Spleen (tissue), 13 donors: ENCODE measurements around the gene HRH3. TPM values are rescaled to one million over a fixed set of nuclear protein-coding genes. Genes with fewer than 3 reads are reported as not detected.

Source experiments
- DNase-seq: peaks from one replicate; pipeline ENCODE4 v3.0.0-alpha.2; 2020
- H3K27ac ChIP-seq, 8 donors: fragments of 200-600 bp; sonication (generic) in 7 of 8; 1 replicate in 4 of 8; 2 replicates in 4 of 8; pipeline versions ENCODE4 v1.5.0 to v1.8.0; 2016 to 2021; ENCODE audit warnings: inconsistent platforms in 4 of 8, mild to moderate bottlenecking in 4 of 8, moderate library complexity in 1 of 8
- H3K27me3 ChIP-seq, 7 donors: fragments of 200-600 bp; sonication (generic) in 6 of 7; replicated peaks in 1 of 7; 1 replicate in 4 of 7; 2 replicates in 3 of 7; pipeline versions ENCODE4 v1.5.0 to v1.8.0; 2016 to 2021; ENCODE audit warnings: inconsistent platforms in 3 of 7, mild to moderate bottlenecking in 1 of 7
- H3K36me3 ChIP-seq, 6 donors: fragments of 200-600 bp; sonication (generic) in 5 of 6; 1 replicate in 4 of 6; 2 replicates in 2 of 6; pipeline versions ENCODE4 v1.5.0 to v1.8.0; 2016 to 2021; ENCODE audit warnings: inconsistent platforms in 2 of 6
- H3K4me1 ChIP-seq, 6 donors: fragments of 200-600 bp; sonication (generic) in 5 of 6; 1 replicate in 3 of 6; 2 replicates in 3 of 6; pipeline versions ENCODE4 v1.5.0 to v1.8.0; 2016 to 2021; ENCODE audit warnings: inconsistent platforms in 3 of 6
- H3K4me3 ChIP-seq, 8 donors: fragments of 200-600 bp; sonication (generic) in 7 of 8; 1 replicate in 4 of 8; 2 replicates in 4 of 8; pipeline versions ENCODE4 v1.5.0 to v1.8.0; 2016 to 2021; ENCODE audit warnings: inconsistent platforms in 4 of 8, mild to moderate bottlenecking in 4 of 8, moderate library complexity in 2 of 8
- H3K9me3 ChIP-seq, 8 donors: fragments of 200-600 bp; sonication (generic) in 7 of 8; 1 replicate in 4 of 8; 2 replicates in 4 of 8; pipeline versions ENCODE4 v1.5.0 to v1.8.0; 2016 to 2021; ENCODE audit warnings: inconsistent platforms in 4 of 8
- POLR2A ChIP-seq, 3 donors: fragments of 450-650 bp; IDR thresholded peaks; one replicate each; pipeline ENCODE4 v1.5.1; 2017; ENCODE audit warnings: antibody characterized with exemption in 3 of 3, mild to moderate bottlenecking in 1 of 3
- POLR2AphosphoS5 ChIP-seq, 3 donors: sonication (generic); formaldehyde crosslinking; IDR thresholded peaks; one replicate each; pipeline ENCODE4 v1.5.1; 2017; ENCODE audit warnings: antibody characterized with exemption in 3 of 3
- WGBS, 5 donors: extraction: QIAGEN DNeasy Blood & Tissue Kit in 3 of 5; methylation state at CpG; one replicate each; pipeline versions ENCODE4 v1.1.5 to v1.1.7; 2013 to 2018; 5-methylcytosine and 5-hydroxymethylcytosine counted together
- intact Hi-C: fragments of 100-400 bp; cut with DNase I; formaldehyde crosslinking; loops from one replicate; pipeline ENCODE4 v1.15.0; 2023; ENCODE audit warnings: low total_unique reads
- long read RNA-seq, 2 donors: transcript quantifications; one replicate each; lab custom pipeline, GENCODE V29; 2026
- polyA plus RNA-seq, 3 donors: library from polyadenylated mRNA; stranded (reverse); fragments of 200-250 nt; gene quantifications; one replicate each; pipeline ENCODE4 v1.2.1, GENCODE V29; 2013
- total RNA-seq, 7 donors: library from RNA; depleted of rRNA in 3 of 7; stranded (reverse); fragments of >200 nt in 3 of 7; fragmentation: NEBNext Ultra II Directional in 4 of 7; extraction: Animal tissue kit (Norgen Biotek cat#: 25700) in 4 of 7; gene quantifications; one replicate each; pipeline versions ENCODE4 v1.1.0 to v1.2.1, GENCODE V29; 2016 to 2021
- TF ChIP-seq, protein P1 (sequence below), 11 experiments: fragments of 200-600 bp in 7 of 11; fragments of 450-650 bp in 4 of 11; sonication (generic) in 4 of 11; IDR thresholded peaks in 8 of 11; conservative IDR thresholded peaks in 3 of 11; 1 replicate in 7 of 11; 2 replicates in 4 of 11; pipeline versions ENCODE4 v1.4.0 to v1.8.0; 2016 to 2021; ENCODE audit warnings: antibody characterized with exemption in 11 of 11, inconsistent platforms in 4 of 11, mild to moderate bottlenecking in 1 of 11
- donor health status: healthy with polysubstance abuse.
- donor health status: DM: no; HTN: no; CAD: no; lungs with moderate emphysema.
- donor health status: DM: no; HTN: no; CAD: no.
- donor health status: Bipolar disorder and iron deficiency.
- donor health status: healthy.
- donor health status: DM: no; HTN: no; CAD: no.
- donor health status: DM: yes; HTN: yes; CAD: no.

HRH3 gene
- total RNA-seq (not detected), polyA plus RNA-seq (not detected)
- long read RNA-seq, donor 1, result 0 reads
- long read RNA-seq, donor 2, result 0 reads

DNA sequence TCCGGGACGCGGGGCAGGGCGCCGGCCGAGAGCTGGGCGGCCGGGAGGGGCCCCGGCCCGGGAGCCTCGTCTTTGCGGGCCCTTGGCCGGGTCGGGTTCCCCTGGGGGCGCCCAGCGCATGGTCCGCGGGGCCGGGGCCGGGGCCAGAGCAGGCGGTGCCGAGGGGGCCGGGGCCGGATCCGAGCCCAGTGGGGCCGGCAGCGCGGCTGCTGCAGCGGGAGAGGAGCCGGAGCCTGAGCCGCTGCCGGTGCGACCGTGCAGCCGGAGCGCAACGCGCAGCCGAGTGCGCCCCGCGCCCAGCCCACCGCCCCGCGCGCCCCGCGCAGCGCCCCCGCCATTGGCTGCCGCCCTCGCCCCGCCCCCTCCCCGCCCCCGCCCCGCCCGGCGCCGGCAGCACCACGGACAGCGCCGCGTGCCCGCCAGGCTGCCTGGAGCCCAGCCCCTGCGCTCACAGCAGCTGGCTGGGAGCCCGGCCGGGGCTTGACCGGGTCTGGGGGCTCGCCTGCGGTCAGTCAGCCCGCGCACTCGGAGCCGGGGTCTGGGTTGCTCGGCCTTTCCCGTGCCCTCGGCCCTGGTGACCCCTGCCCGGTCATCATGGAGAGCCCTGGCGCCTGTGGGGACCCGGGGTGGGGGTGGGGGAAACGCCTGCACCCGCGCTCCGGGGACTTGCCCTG lies at the start of gene HRH3:
Gene HRH3, minus strand, starts transcription at position 287 of the 674 bp plus-strand sequence. CDS start 308 bp downstream, outside the sequence.
- Histone ChIP-seq H3K27me3 (peaks cover 11 to 100% (median 84%) of the 10 kb centered on the region in 7 donors), H3K4me1 (peaks cover 6 to 25% (median 16%) of the 10 kb centered on the region in 6 donors), H3K36me3 (no peaks in the 10 kb centered on the region), H3K27ac (no peak within 1 kb of the TSS), H3K4me3 (peak within 1 kb of the TSS in 6 of 8 donors; percentile 22 to 69 (median 40)), H3K9me3 (no peaks in the 10 kb centered on the region)
- 0 to 3% (median 1%) methylated on average over 10 to 84 of the region's 84 CpGs for WGBS, 5 donors
- TF ChIP-seq POLR2AphosphoS5 (IDR thresholded peaks at IDR 0.05), result no peak
- intact Hi-C loops, result no loop called here
- peak; percentile 85 for DNase-seq

DNA sequence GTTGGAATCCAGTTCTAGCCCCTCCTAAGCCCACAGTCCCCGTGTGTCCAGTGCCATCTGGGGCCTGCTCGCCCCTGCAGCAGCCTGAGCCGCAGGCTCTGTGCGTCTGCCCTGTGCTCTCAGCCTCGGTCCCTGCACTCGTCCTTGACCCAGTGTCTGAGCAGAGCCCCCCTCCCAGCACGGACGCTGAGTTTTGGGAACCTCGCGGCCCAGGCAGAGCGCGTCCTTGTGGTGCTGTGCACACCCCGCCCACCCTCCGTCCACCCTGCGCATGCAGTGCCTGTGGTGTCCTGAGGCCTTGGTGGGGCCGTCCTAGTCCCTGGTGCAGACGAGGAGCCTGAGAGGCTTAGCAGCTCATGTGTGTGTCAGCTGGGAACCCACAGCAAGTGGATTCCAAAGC lies 49.8 kb upstream of the HRH3 start:
- TF ChIP-seq POLR2AphosphoS5 (IDR thresholded peaks at IDR 0.05) (peak in 2 of 3 donors; percentile 56 to 77), POLR2A (IDR thresholded peaks at IDR 0.05) (no peak)
- TF ChIP-seq, protein P1, sequence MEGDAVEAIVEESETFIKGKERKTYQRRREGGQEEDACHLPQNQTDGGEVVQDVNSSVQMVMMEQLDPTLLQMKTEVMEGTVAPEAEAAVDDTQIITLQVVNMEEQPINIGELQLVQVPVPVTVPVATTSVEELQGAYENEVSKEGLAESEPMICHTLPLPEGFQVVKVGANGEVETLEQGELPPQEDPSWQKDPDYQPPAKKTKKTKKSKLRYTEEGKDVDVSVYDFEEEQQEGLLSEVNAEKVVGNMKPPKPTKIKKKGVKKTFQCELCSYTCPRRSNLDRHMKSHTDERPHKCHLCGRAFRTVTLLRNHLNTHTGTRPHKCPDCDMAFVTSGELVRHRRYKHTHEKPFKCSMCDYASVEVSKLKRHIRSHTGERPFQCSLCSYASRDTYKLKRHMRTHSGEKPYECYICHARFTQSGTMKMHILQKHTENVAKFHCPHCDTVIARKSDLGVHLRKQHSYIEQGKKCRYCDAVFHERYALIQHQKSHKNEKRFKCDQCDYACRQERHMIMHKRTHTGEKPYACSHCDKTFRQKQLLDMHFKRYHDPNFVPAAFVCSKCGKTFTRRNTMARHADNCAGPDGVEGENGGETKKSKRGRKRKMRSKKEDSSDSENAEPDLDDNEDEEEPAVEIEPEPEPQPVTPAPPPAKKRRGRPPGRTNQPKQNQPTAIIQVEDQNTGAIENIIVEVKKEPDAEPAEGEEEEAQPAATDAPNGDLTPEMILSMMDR (IDR thresholded peaks at IDR 0.05 in 8 of 11, conservative IDR thresholded peaks at IDR 0.05 in 3 of 11), result peak in 4 of 11 experiments; percentile 9 to 41 (median 26)
- H3K27ac ChIP-seq, result no peak overlapping the region

DNA sequence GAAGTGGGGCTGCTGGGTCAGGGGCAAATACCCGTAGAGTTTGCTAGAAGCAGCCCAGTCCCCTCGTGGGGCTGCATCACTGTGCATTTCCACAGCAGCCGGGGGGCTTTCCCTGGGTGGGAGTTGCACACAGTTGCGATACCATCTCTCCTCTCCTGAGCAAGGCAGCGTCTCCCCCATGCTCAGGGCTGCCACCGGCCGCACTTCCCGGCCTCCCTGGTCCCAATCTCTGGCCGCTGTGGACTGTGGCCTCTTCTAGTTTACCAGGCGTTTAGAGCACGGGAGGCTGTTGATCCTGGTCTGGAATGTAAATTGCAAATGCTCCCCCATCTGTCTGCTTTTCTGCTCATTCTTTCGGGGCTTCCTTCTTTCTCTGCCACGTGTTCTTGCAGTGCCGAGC lies 49.3 kb upstream of the HRH3 start:
- no peak overlapping the region for H3K27ac ChIP-seq
- no peaks in the 10 kb centered on the region for H3K27me3 ChIP-seq
- intact Hi-C loops, result no loop called here
- TF ChIP-seq POLR2A (IDR thresholded peaks at IDR 0.05), result no peak
- TF ChIP-seq, protein P1 (IDR thresholded peaks at IDR 0.05 in 8 of 11, conservative IDR thresholded peaks at IDR 0.05 in 3 of 11), result no peak
- TF ChIP-seq POLR2AphosphoS5 (IDR thresholded peaks at IDR 0.05), result no peak
- H3K4me3 ChIP-seq, result no peak overlapping the region
- peaks cover 0 to 6% (median 0%) of the 10 kb centered on the region in 8 donors for H3K9me3 ChIP-seq
- WGBS, 5 donors, result 78 to 87% (median 84%) methylated on average over 9 to 14 of the region's 14 CpGs
- peaks cover 0 to 20% (median 10%) of the 10 kb centered on the region in 6 donors for H3K4me1 ChIP-seq
- DNase-seq, result no peak
- H3K36me3 ChIP-seq, result peaks cover 9 to 94% (median 58%) of the 10 kb centered on the region in 6 donors

More for the DNA sequence above, 49.8 kb upstream of the HRH3 start:
- Histone ChIP-seq H3K36me3 (peaks cover 9 to 94% (median 56%) of the 10 kb centered on the region in 6 donors), H3K27me3 (no peaks in the 10 kb centered on the region), H3K9me3 (peaks cover 0 to 6% (median 0%) of the 10 kb centered on the region in 8 donors), H3K4me3 (no peak overlapping the region), H3K4me1 (peaks cover 0 to 25% (median 12%) of the 10 kb centered on the region in 6 donors)
- intact Hi-C loops, result no loop called here
- no peak for DNase-seq
- 78 to 87% (median 84%) methylated on average over 12 to 17 of the region's 17 CpGs for WGBS, 5 donors

DNA sequence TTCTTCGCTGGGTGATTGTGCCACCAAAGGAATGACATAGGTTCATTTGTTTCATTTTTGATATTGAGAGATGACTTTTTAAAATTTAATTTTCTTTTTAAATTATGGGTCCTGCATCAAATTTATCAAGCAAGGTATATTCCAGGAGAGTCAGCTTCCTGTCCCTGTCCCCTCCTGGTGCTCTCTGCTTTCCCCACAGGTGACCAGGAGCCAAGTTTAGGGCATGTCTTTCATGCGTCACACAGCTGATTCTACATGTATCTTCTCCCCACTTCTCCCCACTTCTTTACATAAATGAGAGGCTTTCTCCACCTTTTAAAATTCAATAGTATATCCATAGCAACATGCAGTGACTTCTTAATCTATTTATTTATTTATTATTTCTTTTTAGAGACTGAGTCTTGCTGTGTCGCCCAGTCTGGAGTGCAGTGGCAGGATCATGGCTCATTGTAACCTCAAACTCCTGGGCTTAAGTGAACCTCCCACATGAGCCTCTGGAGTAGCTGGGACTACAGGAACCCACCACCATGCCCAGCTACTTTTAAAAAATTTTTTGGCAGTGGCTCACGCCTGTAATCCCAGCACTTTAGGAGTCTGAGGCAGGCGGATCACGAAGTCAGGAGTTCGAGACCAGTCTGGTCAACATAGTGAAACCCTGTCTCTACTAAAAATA lies 48.3 kb upstream of the HRH3 start:
- Histone ChIP-seq H3K36me3 (peaks cover 7 to 94% (median 58%) of the 10 kb centered on the region in 6 donors), H3K27ac (no peak overlapping the region), H3K4me1 (peaks cover 0 to 11% (median 8%) of the 10 kb centered on the region in 6 donors), H3K27me3 (no peaks in the 10 kb centered on the region), H3K9me3 (peaks cover 0 to 6% (median 0%) of the 10 kb centered on the region in 8 donors), H3K4me3 (no peak overlapping the region)
- intact Hi-C loops, result no loop called here
- TF ChIP-seq, protein P1 (IDR thresholded peaks at IDR 0.05 in 8 of 11, conservative IDR thresholded peaks at IDR 0.05 in 3 of 11), result no peak
- TF ChIP-seq POLR2AphosphoS5 (IDR thresholded peaks at IDR 0.05) (no peak), POLR2A (IDR thresholded peaks at IDR 0.05) (no peak)
- WGBS, 5 donors, result 78 to 85% (median 83%) methylated on average over 7 of the region's 7 CpGs
- no peak for DNase-seq
